ACHN (cell line): Measurements from ENCODE around the gene ETV5.

Experiments
- DNase-seq: peaks from one replicate; pipeline ENCODE4 v3.0.0-alpha.2; 2015
- in situ Hi-C: cut with HindIII; loops from 2 replicates; pipeline ENCODE4 v1.10.0; 2017; ENCODE audit warnings: low sequenced_read_pairs, low pct_ligation_motif_present, low pct_unique_long_range_greater_than_20kb

ETV5 gene

GRCh38 chr3:186075931-186076567, 32.8 kb downstream of the ETV5 start:
- no peak for DNase-seq
- in situ Hi-C loops: no loop called here

- in situ Hi-C loops: no loop called here
- DNase-seq: no peak
These were observed 33.4 kb downstream of the ETV5 start for GRCh38 chr3:186075489-186075888.

GRCh38 chr3:186073641-186074040, 35.2 kb downstream of the ETV5 start:
- no peak for DNase-seq
- in situ Hi-C loops: no loop called here

GRCh38 chr3:186070996-186071395, 37.9 kb downstream of the ETV5 start:
- in situ Hi-C loops: no loop called here
- no peak for DNase-seq

GRCh38 chr3:186070550-186070949, 38.3 kb downstream of the ETV5 start:
- in situ Hi-C loops: no loop called here
- no peak for DNase-seq

GRCh38 chr3:186070133-186070532, 38.8 kb downstream of the ETV5 start:
- DNase-seq: no peak
- in situ Hi-C loops: no loop called here

GRCh38 chr3:186069199-186069598, 39.7 kb downstream of the ETV5 start:
- DNase-seq: no peak
- in situ Hi-C loops: no loop called here

GRCh38 chr3:186068243-186068552, 40.7 kb downstream of the ETV5 start:
- in situ Hi-C loops: no loop called here

GRCh38 chr3:186067360-186068242, 41.3 kb downstream of the ETV5 start:
- in situ Hi-C loops: no loop called here
- DNase-seq: no peak

More at GRCh38 chr3:186068243-186068552, 40.7 kb downstream of the ETV5 start:
- no peak for DNase-seq

- in situ Hi-C loops: no loop called here
- DNase-seq: no peak
These were observed 48.7 kb downstream of the ETV5 start for GRCh38 chr3:186060222-186060621.

GRCh38 chr3:186059192-186059591, 49.7 kb downstream of the ETV5 start:
- in situ Hi-C loops: no loop called here

GRCh38 chr3:186058225-186058624, 50.7 kb downstream of the ETV5 start:
- DNase-seq: no peak
- in situ Hi-C loops: no loop called here

More at GRCh38 chr3:186059192-186059591, 49.7 kb downstream of the ETV5 start:
- no peak for DNase-seq

- in situ Hi-C loops: no loop called here
- no peak for DNase-seq
These were observed 51.3 kb downstream of the ETV5 start for GRCh38 chr3:186057594-186057993.

GRCh38 chr3:186054792-186055352, 54.0 kb downstream of the ETV5 start:
- in situ Hi-C loops: no loop called here
- DNase-seq: no peak

- no peak for DNase-seq
- in situ Hi-C loops: no loop called here
These were observed 54.7 kb downstream of the ETV5 start for GRCh38 chr3:186053954-186054791.

GRCh38 chr3:186052096-186052840, 56.6 kb downstream of the ETV5 start:
- DNase-seq: no peak
- in situ Hi-C loops: no loop called here

GRCh38 chr3:186049001-186049400, 59.9 kb downstream of the ETV5 start:
- DNase-seq: no peak
- in situ Hi-C loops: no loop called here

- no peak for DNase-seq
- in situ Hi-C loops: no loop called here
These were observed 60.8 kb downstream of the ETV5 start for GRCh38 chr3:186048119-186048518.
